Measurements from ENCODE around the gene KANSL1. TPM values are rescaled to one million over a fixed set of nuclear protein-coding genes. Genes with fewer than 3 reads are reported as not detected.

KANSL1 gene
- total and polyA plus RNA-seq, 9 donors: 30.4 to 107 (median 77.7) TPM

DNA sequence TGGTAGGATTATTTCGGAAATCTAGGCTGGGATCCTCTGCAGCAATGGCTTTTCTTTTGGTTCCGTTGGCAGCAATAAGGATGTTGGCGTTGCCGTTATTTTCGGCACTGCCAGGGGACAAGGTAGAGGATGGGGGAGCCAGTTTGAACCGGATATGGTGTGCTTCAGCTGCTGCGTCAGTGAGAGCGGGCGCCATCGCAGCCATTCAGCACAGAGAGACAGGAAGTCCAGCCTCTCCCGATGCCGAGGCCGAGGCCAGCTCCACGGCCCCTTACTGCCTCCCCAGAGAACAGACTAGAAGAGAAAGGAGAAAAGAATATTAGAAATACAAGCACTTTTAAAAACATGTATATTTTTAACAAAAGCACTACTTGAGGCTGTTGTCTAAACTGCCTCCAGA, 21.3 kb downstream of the KANSL1 start:
- intact Hi-C loops (cut with DNase I): no loop called here
- peaks cover 14% of the 10 kb centered on the region for H3K4me1 ChIP-seq (ENCODE audit: insufficient read depth)
- DNase-seq: no peak
- H3K4me3 ChIP-seq: no peak overlapping the region
- H3K36me3 ChIP-seq: no peaks in the 10 kb centered on the region
- WGBS, 3 donors: 92 to 95% (median 94%) methylated on average over 14 of the region's 14 CpGs
- no peak overlapping the region for H3K27ac ChIP-seq
- H3K9me3 ChIP-seq: no peaks in the 10 kb centered on the region
- TF ChIP-seq POLR2A (IDR thresholded peaks at IDR 0.05) (no peak), EP300 (IDR thresholded peaks at IDR 0.05) (no peak)
- TF ChIP-seq, protein P1, sequence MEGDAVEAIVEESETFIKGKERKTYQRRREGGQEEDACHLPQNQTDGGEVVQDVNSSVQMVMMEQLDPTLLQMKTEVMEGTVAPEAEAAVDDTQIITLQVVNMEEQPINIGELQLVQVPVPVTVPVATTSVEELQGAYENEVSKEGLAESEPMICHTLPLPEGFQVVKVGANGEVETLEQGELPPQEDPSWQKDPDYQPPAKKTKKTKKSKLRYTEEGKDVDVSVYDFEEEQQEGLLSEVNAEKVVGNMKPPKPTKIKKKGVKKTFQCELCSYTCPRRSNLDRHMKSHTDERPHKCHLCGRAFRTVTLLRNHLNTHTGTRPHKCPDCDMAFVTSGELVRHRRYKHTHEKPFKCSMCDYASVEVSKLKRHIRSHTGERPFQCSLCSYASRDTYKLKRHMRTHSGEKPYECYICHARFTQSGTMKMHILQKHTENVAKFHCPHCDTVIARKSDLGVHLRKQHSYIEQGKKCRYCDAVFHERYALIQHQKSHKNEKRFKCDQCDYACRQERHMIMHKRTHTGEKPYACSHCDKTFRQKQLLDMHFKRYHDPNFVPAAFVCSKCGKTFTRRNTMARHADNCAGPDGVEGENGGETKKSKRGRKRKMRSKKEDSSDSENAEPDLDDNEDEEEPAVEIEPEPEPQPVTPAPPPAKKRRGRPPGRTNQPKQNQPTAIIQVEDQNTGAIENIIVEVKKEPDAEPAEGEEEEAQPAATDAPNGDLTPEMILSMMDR (IDR thresholded peaks at IDR 0.05): no peak
- H3K27me3 ChIP-seq: no peaks in the 10 kb centered on the region

DNA sequence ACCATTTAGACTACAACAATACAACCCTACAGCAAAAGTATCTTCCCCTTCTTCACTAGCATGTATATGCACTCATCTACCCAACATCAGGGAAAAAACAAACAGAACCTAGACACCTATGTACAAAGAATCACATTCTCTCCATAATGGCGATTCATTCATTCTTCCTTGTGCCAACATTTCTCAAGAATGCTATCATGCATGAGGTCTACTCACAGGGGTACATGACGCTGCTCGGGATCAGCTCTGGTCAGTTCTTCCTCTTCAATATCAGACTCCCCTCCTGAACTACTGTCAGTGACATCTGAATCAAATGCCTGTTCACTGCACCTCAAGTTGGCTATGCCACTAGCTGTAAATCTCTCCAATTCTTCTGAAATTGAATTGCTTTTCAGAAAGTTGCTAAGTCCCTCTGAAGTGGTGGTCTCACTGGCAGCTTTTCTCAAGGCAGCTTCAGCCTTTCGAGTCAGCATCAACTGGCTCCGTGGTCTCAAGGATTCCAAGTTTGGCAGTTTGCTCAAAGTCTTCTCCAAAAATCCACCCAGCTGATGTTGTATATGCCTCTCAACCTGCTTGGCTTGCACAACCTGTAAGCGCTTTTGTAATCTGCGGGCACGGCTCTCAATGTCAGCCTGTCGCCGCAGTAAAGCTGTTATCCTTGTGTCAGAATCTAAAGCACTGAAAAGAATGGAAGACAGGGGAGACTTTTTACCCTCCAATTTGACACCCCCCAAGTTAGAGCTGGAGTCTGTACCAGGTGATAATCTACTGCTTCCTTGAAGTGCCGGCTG, 22.4 kb downstream of the KANSL1 start:
- WGBS, 3 donors: 92 to 95% (median 93%) methylated on average over 11 of the region's 11 CpGs
- H3K4me1 ChIP-seq (ENCODE audit: insufficient read depth): peaks cover 18% of the 10 kb centered on the region
- no peak for DNase-seq
- no peaks in the 10 kb centered on the region for H3K36me3 ChIP-seq
- no peak overlapping the region for H3K27ac ChIP-seq
- intact Hi-C loops (cut with DNase I): no loop called here
- no peak overlapping the region for H3K4me3 ChIP-seq
- H3K9me3 ChIP-seq: no peaks in the 10 kb centered on the region
- no peaks in the 10 kb centered on the region for H3K27me3 ChIP-seq
- TF ChIP-seq EP300 (IDR thresholded peaks at IDR 0.05): no peak

DNA sequence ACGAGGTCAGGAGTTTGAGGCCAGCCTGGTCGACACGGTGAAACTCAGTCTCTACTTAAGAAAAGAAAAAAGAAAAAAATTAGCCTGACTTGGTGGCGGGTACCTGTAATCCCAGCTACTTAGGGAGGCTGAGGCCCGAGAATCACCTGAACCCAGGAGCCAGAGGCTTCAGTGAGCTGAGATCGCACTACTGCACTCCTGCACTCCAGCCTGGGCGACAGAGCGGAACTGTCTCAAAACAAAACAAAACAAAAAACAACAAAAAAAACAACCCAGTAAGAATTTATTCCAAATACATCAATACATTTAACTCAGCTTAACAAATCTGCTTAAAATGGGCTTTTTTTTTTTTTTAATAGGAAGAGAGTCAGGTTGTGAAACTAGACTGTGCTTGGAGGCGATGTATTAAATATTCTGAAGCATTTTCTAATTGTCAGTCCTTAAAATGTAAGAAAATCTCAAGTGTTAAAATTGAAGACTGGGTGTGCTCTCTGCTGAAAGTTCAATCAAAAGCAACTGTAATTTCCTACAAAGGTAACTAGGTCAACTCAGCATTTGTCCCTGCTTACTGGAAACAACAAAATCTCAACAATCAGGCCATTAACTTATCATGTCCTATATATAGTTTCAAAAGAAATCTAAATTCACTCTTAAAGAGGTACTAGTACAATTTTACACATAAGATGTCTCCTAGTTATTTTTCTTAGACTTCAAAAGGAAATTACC, 23.2 kb downstream of the KANSL1 start:
- 80 to 87% (median 87%) methylated on average over 9 of the region's 9 CpGs for WGBS, 3 donors
- DNase-seq: no peak
- intact Hi-C loops (cut with DNase I): no loop called here
- Histone ChIP-seq H3K4me1 (ENCODE audit: insufficient read depth) (peaks cover 19% of the 10 kb centered on the region), H3K36me3 (no peaks in the 10 kb centered on the region), H3K4me3 (no peak overlapping the region), H3K9me3 (no peaks in the 10 kb centered on the region), H3K27ac (no peak overlapping the region), H3K27me3 (no peaks in the 10 kb centered on the region)
- TF ChIP-seq, protein P1 (IDR thresholded peaks at IDR 0.05): no peak
- TF ChIP-seq POLR2A (IDR thresholded peaks at IDR 0.05) (no peak), EP300 (IDR thresholded peaks at IDR 0.05) (no peak)

DNA sequence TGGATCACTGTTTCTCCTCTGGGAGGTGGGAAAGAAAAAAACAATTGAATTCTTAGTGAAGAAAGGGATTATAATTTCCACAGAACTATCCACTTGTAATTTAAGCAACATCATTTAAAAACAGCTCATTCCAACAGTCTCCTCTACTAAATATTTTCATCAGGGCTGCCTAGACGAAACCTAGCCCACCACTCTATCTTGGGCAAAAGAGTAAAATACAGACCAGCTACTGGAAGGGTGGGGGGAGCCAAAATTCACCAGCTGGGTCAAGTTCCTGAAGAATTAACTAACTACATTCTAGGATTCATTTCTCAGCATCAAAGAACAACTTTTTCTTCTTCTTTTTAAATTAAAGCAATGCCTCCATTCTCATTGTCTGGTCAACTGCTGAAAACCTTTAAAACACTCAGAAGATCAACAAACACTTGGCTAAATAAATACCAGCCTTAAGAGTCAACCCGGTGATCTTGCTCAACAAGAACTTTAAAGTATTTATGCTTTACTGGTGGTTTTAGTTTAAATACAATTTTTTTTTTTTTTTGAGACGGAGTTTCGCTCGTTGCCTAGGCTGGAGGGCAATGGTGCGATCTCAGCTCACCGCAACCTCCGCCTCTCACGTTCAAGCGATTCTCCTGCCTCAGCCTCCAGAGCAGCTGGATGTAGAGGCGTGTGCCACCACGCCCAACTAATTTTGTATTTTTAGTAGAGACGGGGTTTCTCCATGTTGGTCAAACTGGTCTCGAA, 25.2 kb downstream of the KANSL1 start:
- TF ChIP-seq, protein P1 (IDR thresholded peaks at IDR 0.05): no peak
- TF ChIP-seq EP300 (IDR thresholded peaks at IDR 0.05) (no peak), POLR2A (IDR thresholded peaks at IDR 0.05) (no peak)
- H3K27me3 ChIP-seq: no peaks in the 10 kb centered on the region
- no peaks in the 10 kb centered on the region for H3K9me3 ChIP-seq
- intact Hi-C loops (cut with DNase I): no loop called here
- DNase-seq: no peak
- no peaks in the 10 kb centered on the region for H3K36me3 ChIP-seq
- H3K4me3 ChIP-seq: no peak overlapping the region
- peaks cover 15% of the 10 kb centered on the region for H3K4me1 ChIP-seq (ENCODE audit: insufficient read depth)
- 73 to 79% (median 74%) methylated on average over 14 of the region's 14 CpGs for WGBS, 3 donors
- no peak overlapping the region for H3K27ac ChIP-seq
